ENCODE measurements around the gene TOM1L2. TPM values are rescaled to one million over a fixed set of nuclear protein-coding genes. Genes with fewer than 3 reads are reported as not detected.

The TOM1L2 gene
- total RNA-seq, 1 experiment from 2014 or later: 45.2 TPM

DNA sequence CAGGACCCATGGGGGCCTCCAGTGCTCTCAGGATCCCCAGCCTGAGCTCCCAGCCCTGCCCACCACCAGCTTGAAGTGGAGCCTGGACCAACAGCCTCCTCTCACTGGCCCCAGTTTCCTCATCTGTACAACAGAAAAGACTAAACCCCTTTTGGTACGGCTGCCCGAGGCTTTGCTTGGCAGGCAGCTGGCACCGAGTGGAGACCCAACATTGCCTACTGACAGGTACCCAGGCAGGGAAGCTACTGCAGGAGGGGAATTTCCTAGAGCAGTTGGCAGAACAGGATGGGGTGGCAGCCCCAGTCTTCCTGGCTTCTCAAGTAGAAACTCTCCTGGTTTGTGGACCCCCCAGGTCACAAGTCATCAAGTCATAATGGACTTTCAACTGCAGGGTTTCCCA is 149.6 kb downstream of the TOM1L2 start:
- TF ChIP-seq, protein P1, sequence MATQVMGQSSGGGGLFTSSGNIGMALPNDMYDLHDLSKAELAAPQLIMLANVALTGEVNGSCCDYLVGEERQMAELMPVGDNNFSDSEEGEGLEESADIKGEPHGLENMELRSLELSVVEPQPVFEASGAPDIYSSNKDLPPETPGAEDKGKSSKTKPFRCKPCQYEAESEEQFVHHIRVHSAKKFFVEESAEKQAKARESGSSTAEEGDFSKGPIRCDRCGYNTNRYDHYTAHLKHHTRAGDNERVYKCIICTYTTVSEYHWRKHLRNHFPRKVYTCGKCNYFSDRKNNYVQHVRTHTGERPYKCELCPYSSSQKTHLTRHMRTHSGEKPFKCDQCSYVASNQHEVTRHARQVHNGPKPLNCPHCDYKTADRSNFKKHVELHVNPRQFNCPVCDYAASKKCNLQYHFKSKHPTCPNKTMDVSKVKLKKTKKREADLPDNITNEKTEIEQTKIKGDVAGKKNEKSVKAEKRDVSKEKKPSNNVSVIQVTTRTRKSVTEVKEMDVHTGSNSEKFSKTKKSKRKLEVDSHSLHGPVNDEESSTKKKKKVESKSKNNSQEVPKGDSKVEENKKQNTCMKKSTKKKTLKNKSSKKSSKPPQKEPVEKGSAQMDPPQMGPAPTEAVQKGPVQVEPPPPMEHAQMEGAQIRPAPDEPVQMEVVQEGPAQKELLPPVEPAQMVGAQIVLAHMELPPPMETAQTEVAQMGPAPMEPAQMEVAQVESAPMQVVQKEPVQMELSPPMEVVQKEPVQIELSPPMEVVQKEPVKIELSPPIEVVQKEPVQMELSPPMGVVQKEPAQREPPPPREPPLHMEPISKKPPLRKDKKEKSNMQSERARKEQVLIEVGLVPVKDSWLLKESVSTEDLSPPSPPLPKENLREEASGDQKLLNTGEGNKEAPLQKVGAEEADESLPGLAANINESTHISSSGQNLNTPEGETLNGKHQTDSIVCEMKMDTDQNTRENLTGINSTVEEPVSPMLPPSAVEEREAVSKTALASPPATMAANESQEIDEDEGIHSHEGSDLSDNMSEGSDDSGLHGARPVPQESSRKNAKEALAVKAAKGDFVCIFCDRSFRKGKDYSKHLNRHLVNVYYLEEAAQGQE (IDR thresholded peaks at IDR 0.05; ENCODE audit: insufficient read depth in 1 of 2, low read depth in 2 of 2, low read length in 1 of 2): no peak
- TF ChIP-seq POLR2AphosphoS5 (IDR thresholded peaks at IDR 0.05; ENCODE audit: low read depth, low read length) (no peak), SIN3A (IDR thresholded peaks at IDR 0.05; ENCODE audit: borderline replicate concordance, insufficient read depth, low read depth, low read length) (no peak), TCF7L2 (IDR thresholded peaks at IDR 0.05; ENCODE audit: low read depth, low read length) (no peak)
- TF ChIP-seq, protein P2, sequence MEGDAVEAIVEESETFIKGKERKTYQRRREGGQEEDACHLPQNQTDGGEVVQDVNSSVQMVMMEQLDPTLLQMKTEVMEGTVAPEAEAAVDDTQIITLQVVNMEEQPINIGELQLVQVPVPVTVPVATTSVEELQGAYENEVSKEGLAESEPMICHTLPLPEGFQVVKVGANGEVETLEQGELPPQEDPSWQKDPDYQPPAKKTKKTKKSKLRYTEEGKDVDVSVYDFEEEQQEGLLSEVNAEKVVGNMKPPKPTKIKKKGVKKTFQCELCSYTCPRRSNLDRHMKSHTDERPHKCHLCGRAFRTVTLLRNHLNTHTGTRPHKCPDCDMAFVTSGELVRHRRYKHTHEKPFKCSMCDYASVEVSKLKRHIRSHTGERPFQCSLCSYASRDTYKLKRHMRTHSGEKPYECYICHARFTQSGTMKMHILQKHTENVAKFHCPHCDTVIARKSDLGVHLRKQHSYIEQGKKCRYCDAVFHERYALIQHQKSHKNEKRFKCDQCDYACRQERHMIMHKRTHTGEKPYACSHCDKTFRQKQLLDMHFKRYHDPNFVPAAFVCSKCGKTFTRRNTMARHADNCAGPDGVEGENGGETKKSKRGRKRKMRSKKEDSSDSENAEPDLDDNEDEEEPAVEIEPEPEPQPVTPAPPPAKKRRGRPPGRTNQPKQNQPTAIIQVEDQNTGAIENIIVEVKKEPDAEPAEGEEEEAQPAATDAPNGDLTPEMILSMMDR (IDR thresholded peaks at IDR 0.05): no peak
- no peak for ATAC-seq
- peaks cover 81% of the 10 kb centered on the region for H3K4me1 ChIP-seq (ENCODE audit: control insufficient read depth, insufficient read depth, low read length)
- H3K4me3 ChIP-seq (ENCODE audit: low read depth in 2 of 2, low read length in 2 of 2): peak overlapping the region; percentile 49 to 65
- no peak for DNase-seq (ENCODE audit: low read depth, low spot score)
- no peaks in the 10 kb centered on the region for H3K9me3 ChIP-seq (ENCODE audit: control insufficient read depth, insufficient read depth, low read depth, low read length)
- POLR2A ChIA-PET: no interaction called here
- BruUV-seq (replicated peaks): no TSS peak
- peak overlapping the region; percentile 77 for H3K27ac ChIP-seq (ENCODE audit: low read length)
- no peaks in the 10 kb centered on the region for H3K27me3 ChIP-seq (ENCODE audit: control insufficient read depth, insufficient read depth, low read length)
- in situ Hi-C loops (cut with HindIII; ENCODE audit: low pct_unique_long_range_greater_than_20kb, low sequenced_read_pairs): no loop called here
- CTCF ChIA-PET: no interaction called here
- intact Hi-C loops (cut with micrococcal nuclease; ENCODE audit: unreplicated experiment): loop anchor here (10.0 kb wide), 1 partner anchor 212 kb away; the partner anchor contains the start of genes ATPAF2 and GID4
- H3K36me3 ChIP-seq (ENCODE audit: control insufficient read depth, insufficient read depth, low read length): no peaks in the 10 kb centered on the region; the same call in none of the 2 replicates

DNA sequence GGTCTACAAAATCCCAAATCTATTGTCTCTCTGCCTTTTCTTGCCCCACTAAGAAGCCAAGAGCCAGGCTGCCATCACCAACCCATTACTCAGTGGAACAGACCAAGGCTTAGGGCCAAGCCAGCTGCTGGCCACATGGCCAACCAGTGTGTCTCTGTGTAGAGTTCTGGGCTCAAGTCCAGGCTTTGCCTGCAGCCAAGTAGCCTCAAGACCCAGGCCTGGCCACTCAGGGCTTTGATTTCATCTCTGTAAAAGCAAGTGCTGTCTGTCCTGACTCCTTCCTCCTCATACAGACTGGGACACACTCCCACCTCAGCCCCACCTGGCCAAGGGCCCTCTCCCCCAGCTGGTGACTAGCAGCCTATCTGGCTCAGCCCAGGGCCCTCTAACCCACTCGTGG is 150.0 kb downstream of the TOM1L2 start:
- peak overlapping the region; percentile 49 to 65 for H3K4me3 ChIP-seq (ENCODE audit: low read depth in 2 of 2, low read length in 2 of 2)
- TF ChIP-seq TCF7L2 (IDR thresholded peaks at IDR 0.05; ENCODE audit: low read depth, low read length): no peak
- TF ChIP-seq SIN3A (IDR thresholded peaks at IDR 0.05; ENCODE audit: borderline replicate concordance, insufficient read depth, low read depth, low read length): no peak
- TF ChIP-seq, protein P2 (IDR thresholded peaks at IDR 0.05): no peak
- no peak for TF ChIP-seq POLR2AphosphoS5 (IDR thresholded peaks at IDR 0.05; ENCODE audit: low read depth, low read length)

More for the DNA sequence above, 150.0 kb downstream of the TOM1L2 start:
- ChIA-PET CTCF (no interaction called here), POLR2A (no interaction called here)
- no peak for ATAC-seq
- Histone ChIP-seq H3K27ac (ENCODE audit: low read length) (peak overlapping the region; percentile 77), H3K4me1 (ENCODE audit: control insufficient read depth, insufficient read depth, low read length) (peaks cover 77% of the 10 kb centered on the region), H3K9me3 (ENCODE audit: control insufficient read depth, insufficient read depth, low read depth, low read length) (no peaks in the 10 kb centered on the region), H3K27me3 (ENCODE audit: control insufficient read depth, insufficient read depth, low read length) (no peaks in the 10 kb centered on the region), H3K36me3 (ENCODE audit: control insufficient read depth, insufficient read depth, low read length) (no peaks in the 10 kb centered on the region; the same call in none of the 2 replicates)
- in situ Hi-C loops (cut with HindIII; ENCODE audit: low pct_unique_long_range_greater_than_20kb, low sequenced_read_pairs) (no loop called here), intact Hi-C loops (cut with micrococcal nuclease; ENCODE audit: unreplicated experiment) (loop anchor here (10.0 kb wide), 1 partner anchor 213 kb away; the partner anchor contains the start of genes ATPAF2 and GID4)
- DNase-seq (ENCODE audit: low read depth, low spot score): no peak
- BruUV-seq (replicated peaks): no TSS peak

Data from Panc1 (cell line).